ENCODE results near the gene DNAH10.

The DNAH10 gene

DNA sequence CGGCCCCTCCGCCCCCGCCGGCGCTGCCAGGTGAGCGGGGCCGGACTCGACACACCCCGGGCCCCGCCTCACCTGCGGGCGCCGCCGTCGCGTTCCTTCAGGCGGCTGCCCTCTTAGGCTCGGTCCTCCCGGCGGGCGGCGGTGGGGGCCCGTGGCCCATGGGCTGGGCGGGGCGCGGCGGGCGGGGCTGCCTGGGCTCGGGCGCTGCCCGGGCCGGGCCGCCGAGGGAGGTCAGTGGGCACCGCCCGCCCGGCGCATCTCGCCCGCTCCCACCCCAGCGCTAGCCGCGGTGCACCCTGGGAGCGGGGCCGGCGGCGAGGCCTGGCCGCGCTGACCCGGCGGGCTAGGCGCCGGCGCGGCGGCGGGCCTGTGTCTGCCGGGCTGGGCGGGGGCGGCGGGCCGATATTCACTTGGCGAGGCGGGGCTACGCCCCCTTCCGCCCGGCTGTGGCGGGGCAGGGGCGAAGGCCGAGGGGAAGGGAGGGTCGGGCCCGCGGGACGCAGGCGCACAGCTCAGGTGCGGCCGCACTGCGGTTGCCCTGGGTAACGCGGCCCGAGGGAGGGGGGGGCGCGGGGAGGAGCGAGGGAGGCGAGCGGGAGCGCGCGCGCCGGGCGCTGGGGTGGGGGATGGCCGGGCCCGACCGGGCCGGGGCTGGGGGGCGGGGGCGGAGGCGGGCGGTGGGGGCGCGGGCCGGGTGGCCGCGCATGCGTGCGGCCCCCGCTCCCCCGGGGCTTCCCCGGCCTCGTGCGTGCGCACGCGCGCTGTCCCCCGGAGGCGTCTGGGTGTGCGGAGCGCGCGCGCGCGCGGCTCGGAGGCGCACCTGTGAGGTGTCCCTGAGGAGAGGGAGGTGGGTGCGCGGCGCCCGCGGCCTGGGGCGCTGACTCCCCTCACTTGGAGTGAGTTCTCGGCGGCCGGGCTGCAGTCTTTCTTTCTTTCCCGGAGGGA, 210.6 kb downstream of the DNAH10 start, which contains the start of the genes CCDC92 and ZNF664:
CCDC92 (minus strand) TSS at position 375 of the 945 bp plus-strand sequence. CDS start 28,526 bp downstream, outside the sequence.
ZNF664 (plus strand) TSS at position 759 of the 945 bp plus-strand sequence. CDS start 38,930 bp downstream, outside the sequence.
- DNase-seq (ENCODE audit: low read depth): peak; percentile 94

DNA sequence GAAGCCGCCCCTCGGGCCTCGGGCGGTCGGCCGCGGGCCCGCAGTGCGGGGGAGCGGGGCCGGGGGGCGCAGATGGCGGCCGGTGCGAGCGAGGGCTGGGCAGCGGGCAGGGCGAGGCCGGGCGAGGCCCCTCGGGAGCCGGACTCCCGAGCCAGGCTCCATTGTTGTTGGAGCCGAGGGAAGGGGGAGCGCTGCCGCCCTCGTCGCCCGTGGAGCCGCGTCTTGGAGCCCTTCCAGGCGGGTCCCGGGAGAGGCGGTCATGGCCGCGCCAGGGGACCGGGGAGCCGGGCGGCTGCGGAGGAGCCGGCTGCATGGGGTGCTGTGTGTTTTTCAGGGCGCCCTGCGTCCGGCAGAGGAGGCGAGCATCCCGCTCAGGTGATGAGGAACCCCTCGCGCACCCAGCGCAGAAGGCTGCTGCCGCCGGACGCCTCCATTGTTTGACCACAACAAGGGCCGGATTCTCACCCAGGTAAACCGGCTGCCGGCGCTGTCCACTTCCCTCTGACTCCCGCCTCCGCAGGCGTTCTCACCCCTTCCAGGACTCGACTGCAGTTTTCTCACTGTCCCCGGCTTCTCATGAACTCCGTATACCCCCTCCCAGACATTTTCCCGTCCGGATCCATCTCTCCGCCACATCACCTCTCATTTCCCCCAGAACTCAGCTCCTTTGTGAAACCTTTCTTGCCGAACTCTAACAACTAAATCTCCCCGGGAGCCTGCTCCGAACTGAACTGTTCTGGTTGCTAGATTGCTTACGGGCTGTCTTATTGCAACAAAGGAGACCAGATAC, 211.6 kb downstream of the DNAH10 start:
- no peak for DNase-seq (ENCODE audit: low read depth)

DNA sequence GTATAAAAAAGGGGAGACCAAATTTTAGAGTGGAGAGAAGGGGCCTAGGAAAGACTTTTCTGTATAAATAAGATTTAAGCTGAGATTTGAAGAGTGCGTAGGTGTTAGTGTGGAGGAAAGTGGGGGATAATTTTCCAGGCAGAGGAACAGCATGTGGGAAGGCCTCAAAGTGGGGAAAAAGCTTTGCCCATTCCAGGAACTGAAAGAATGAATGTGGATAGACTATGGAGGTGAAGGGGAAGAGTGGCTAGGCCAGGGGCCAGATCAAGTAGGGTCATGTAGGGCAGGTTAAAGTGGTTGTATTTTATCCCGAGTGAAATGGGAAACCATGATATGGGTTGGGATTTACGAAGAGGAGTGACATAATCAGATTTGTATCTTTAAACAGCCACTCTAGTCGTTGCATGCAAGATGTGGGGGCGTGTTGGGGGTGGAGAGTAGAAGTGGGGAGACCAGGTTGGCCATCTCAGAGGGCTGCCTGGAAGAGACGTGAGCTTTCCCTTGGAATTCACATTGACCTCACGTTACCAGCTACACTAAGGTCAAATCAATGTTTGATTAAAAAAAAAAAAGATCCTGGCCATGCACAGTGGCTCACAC, 214.2 kb downstream of the DNAH10 start:
- DNase-seq (ENCODE audit: low read depth): no peak

DNA sequence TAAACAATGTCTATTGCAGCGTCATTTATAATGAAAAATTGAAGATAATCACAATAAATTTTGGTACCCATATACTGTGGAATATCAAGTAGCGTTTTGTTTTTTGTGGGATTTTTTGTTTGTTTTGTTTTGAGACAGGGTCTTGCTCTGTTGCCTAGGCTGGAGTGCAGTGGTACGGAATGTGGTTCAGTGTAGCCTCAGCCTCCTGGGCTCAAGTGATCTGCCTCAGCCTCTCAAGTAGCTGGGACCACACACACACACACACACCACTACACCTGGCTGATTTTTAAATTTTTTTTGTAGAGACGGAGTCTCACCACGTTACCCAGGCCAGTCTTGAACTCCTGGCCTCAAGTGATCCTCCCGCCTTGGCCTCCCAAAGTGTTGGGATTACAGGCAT, 217.5 kb downstream of the DNAH10 start:
- DNase-seq (ENCODE audit: low read depth): no peak

DNA sequence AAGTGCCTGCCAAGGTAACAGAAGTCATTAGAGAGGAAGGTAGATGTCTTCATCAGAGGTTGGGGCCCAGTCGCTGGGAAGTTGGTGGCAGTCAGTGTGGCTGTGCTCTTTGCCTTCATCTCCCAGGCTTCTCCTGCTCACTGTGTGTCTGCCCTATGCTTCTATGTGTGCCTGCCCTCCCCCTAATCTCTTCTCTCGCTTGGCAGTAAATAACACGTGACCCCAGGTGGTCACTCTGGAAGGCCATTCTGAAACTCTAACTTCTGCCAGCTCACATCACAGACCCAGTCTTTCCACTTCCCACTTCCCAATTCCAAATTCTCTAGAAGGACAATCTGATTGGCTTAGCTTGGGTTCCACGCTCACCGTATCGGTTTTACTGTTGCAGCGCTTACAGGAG, 220.2 kb downstream of the DNAH10 start:
- DNase-seq (ENCODE audit: low read depth): no peak

DNA sequence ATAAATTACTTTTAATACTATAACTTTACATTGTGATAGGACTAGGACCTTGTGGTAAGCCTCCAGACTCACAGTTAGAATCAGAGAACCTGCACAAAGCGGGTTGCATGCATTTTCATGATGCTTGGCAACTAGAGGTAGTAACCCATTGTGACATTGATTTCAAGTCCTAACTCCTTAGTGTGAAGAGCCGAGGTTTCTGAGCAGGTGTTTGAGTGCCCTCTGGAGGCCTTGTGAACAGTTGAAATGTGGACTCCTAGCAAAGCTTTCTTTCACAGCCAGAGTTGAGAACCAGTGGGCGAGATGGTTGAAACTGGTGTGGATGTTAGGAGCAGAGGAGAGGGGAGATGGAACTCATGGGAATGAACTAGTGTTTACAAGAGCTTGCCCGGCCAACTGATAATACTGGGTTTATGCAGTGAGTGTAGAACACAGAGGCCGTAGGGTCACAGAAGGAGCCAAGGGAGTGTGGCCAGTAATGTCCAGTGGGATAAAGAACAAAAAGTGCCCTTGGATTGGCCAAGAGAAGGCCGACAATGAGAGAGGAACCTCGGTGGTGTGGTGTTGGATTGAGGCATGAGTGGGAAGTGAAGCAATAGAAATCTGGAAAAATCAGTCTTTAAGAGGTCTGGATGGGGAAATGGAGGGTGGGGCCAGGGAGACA, 221.9 kb downstream of the DNAH10 start:
- peak; percentile 24 for DNase-seq (ENCODE audit: low read depth)

DNA sequence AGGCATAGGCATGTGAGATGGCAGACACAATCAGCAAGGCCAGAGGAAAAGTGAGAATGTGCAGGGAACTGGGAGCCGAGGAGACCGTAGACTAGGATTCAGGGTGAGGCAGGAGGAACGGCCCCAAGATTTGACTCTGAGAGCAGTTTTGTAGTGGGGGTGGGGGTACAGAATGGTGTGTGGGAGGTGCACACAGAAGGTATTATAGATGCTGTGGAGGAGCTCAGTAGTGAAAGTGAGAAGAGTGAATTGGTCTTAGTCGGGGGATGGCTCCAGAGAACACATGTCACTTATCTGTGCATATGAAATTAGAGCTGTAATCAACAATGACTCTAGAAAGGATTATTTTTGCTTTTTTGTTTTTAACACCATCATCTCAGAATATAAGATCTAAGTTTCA, 222.8 kb downstream of the DNAH10 start:
- no peak for DNase-seq (ENCODE audit: low read depth)
